Endothelial cell of umbilical vein (primary cell): ENCODE data around the gene FSTL1. TPM values are rescaled to one million over a fixed set of nuclear protein-coding genes. Genes with fewer than 3 reads are reported as not detected.

Experiments used
- BruUV-seq: library from RNA; stranded (reverse); fragments of 400-500 nt; replicated peaks from 2 replicates; lab custom pipeline; 2021; lab: Mats Ljungman, UMichigan
- CTCF ChIA-PET: fragments of 300-600, 350-600 bp; sonication (Branson Sonifier 250); formaldehyde crosslinking; loops from one replicate; lab custom pipeline; 2021; ENCODE audit warnings: antibody characterized with exemption, inconsistent platforms; lab: Charles Lee
- POLR2A ChIA-PET: fragments of 300-600, 350-600 bp; sonication (Branson Sonifier 250); formaldehyde crosslinking; loops from one replicate; lab custom pipeline; 2021; ENCODE audit warnings: antibody characterized with exemption, inconsistent platforms; lab: Charles Lee
- DNase-seq: peaks from one replicate; pipeline ENCODE4 v3.0.0-alpha.2; 2011; ENCODE audit warnings: low read depth, low spot score
- FAIRE-seq: peaks from 2 replicates; lab custom pipeline; 2011; peaks lifted over from hg19 to GRCh38; lab: Jason Lieb, UNC
- H2AFZ ChIP-seq: 2 replicates; pipeline ENCODE4 v1.6.0; 2012; ENCODE audit warnings: low read depth, low read length, control low read depth, inconsistent platforms
- H3K27ac ChIP-seq: 2 replicates; pipeline ENCODE4 v1.5.1; 2011; ENCODE audit warnings: low read depth, mild to moderate bottlenecking, control low read depth, low read length, moderate library complexity; ENCODE audit not compliant: insufficient read depth
- H3K27me3 ChIP-seq, 2 experiments: 2 replicates each; pipeline versions ENCODE4 v1.6.0 to v1.6.1; 2011; ENCODE audit warnings: low read length in 2 of 2, mixed read lengths in 1 of 2; ENCODE audit not compliant: control insufficient read depth in 2 of 2, insufficient read depth in 2 of 2
- H3K36me3 ChIP-seq, 2 experiments: 2 replicates in 1 of 2; 3 replicates in 1 of 2; pipeline ENCODE4 v1.5.1; 2011; ENCODE audit warnings: low read length in 2 of 2, mild to moderate bottlenecking in 1 of 2, moderate library complexity in 1 of 2; ENCODE audit not compliant: control insufficient read depth in 2 of 2, insufficient read depth in 2 of 2; ENCODE audit errors: extremely low read depth in 1 of 2
- H3K4me1 ChIP-seq: 3 replicates; pipeline ENCODE4 v1.5.1; 2011; ENCODE audit warnings: mild to moderate bottlenecking, low read length; ENCODE audit not compliant: control insufficient read depth, insufficient read depth; ENCODE audit errors: extremely low read depth
- H3K4me2 ChIP-seq: 2 replicates; pipeline ENCODE4 v1.6.1; 2011; ENCODE audit warnings: low read length, control low read depth, mixed read lengths; ENCODE audit not compliant: insufficient read depth
- H3K4me3 ChIP-seq, 3 experiments: fragments of 200-600 bp in 1 of 3; sonication (generic), shearing (Covaris generic) in 1 of 3; replicated peaks in 1 of 3; 2 replicates each; pipeline ENCODE4 v1.5.1; 2011 to 2016; ENCODE audit warnings: control low read depth in 3 of 3, low read length in 3 of 3, mild to moderate bottlenecking in 2 of 3, inconsistent platforms in 1 of 3, low read depth in 1 of 3, moderate library complexity in 1 of 3; ENCODE audit not compliant: insufficient read depth in 1 of 3
- H3K79me2 ChIP-seq: 2 replicates; pipeline ENCODE4 v1.6.0; 2012; ENCODE audit warnings: low read length, inconsistent platforms; ENCODE audit not compliant: control insufficient read depth, insufficient read depth
- H3K9ac ChIP-seq: replicated peaks from 2 replicates; pipeline ENCODE3; 2011; ENCODE audit warnings: low read length, control low read depth; ENCODE audit not compliant: insufficient read depth; ENCODE audit errors: extremely low read depth
- H3K9me1 ChIP-seq: replicated peaks from 3 replicates; pipeline ENCODE4 v1.6.0; 2011; ENCODE audit warnings: mild to moderate bottlenecking, low read length; ENCODE audit not compliant: control insufficient read depth, insufficient read depth; ENCODE audit errors: extremely low read depth
- H3K9me3 ChIP-seq: replicated peaks from 2 replicates; pipeline ENCODE4 v1.5.1; 2012; ENCODE audit warnings: low read length, inconsistent platforms; ENCODE audit not compliant: control insufficient read depth, insufficient read depth
- H4K20me1 ChIP-seq: replicated peaks from 2 replicates; pipeline ENCODE3; 2011; ENCODE audit warnings: mild to moderate bottlenecking, low read length; ENCODE audit not compliant: control insufficient read depth, insufficient read depth; ENCODE audit errors: extremely low read depth
- JUN ChIP-seq: IDR thresholded peaks from 2 replicates; pipeline ENCODE4 v1.6.1; 2011; ENCODE audit warnings: borderline replicate concordance, low read depth; ENCODE audit not compliant: insufficient read length, insufficient read depth
- MAX ChIP-seq: IDR thresholded peaks from 2 replicates; pipeline ENCODE4 v1.6.1; 2011; ENCODE audit not compliant: insufficient read depth, insufficient read length
- POLR2A ChIP-seq: IDR thresholded peaks from 2 replicates; pipeline ENCODE4 v1.6.1; 2012; ENCODE audit warnings: low read depth, mild to moderate bottlenecking, control low read depth, low read length
- dilution Hi-C: fragments of 300-500 bp; cut with MboI; formaldehyde crosslinking; loops from one replicate; pipeline ENCODE4 v1.15.0; 2019; ENCODE audit warnings: low sequenced_read_pairs; ENCODE audit not compliant: extremely low pct_ligation_motif_present
- intact Hi-C: fragments of 100-400 bp; cut with micrococcal nuclease; formaldehyde crosslinking; loops from one replicate; pipeline ENCODE4 v1.10.0; 2022
- polyA plus RNA-seq, 4 experiments: library from polyadenylated mRNA; depleted of rRNA in 3 of 4; stranded (reverse) in 3 of 4; unstranded in 1 of 4; fragments of >200 nt; gene quantifications; 2 replicates each; pipeline versions ENCODE4 v1.2.1 to v1.2.3, GENCODE V29; 2011 to 2012; ENCODE audit warnings: missing spikeins in 1 of 4
- total RNA-seq: library from RNA; stranded (reverse); gene quantifications from 2 replicates; pipeline ENCODE4 v1.2.3, GENCODE V29; 2021
- TF ChIP-seq, protein P1 (sequence below), 2 donors: IDR thresholded peaks; 1 replicate in 1 of 2; 2 replicates in 1 of 2; pipeline ENCODE4 v1.5.1; 2011; ENCODE audit warnings: low read length in 2 of 2, mild to moderate bottlenecking in 2 of 2, moderate library complexity in 2 of 2, control low read depth in 1 of 2, inconsistent platforms in 1 of 2, low read depth in 1 of 2; ENCODE audit not compliant: insufficient read depth in 1 of 2; ENCODE audit errors: extremely low read depth in 1 of 2

The FSTL1 gene
- total and polyA plus RNA-seq, 2 donors (not counting 3 experiments of a cell fraction or from before 2014, with no cell fraction given), result 235 to 562 TPM

DNA sequence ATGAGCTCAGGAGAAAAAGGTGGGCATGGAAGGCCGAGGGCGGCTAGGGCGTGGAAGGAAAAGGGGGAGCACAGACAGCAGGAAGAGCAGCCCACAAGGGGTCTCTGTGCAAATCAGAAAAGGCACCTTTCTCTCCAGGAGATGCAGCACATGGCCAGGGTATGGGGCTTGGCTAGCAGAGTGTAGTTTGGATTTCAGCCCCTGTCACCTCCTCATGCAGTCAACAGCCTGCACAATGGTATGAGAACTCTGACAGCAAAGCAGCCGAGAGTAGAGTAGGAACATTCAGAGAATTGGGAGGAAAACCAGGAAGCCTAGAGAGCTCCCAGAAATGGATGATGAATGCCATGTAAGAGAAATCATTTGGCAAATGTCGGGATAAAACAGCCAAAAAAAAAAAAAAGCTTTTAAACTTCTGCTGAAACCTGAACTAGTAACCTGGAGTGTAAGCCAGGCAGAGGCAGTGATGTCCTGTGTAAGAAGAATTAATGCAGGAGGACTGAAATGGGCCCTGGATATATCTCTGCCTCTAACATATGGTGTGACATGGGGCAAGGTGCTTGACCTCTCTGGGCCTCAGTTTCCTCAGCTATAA is 25.7 kb downstream of the FSTL1 start:
- H3K79me2 ChIP-seq, result peaks cover 39% of the 10 kb centered on the region
- no peaks in the 10 kb centered on the region for H4K20me1 ChIP-seq
- H3K36me3 ChIP-seq, result peaks cover 3 to 8% of the 10 kb centered on the region in 2 experiments
- no peak overlapping the region for H3K27ac ChIP-seq
- BruUV-seq, result no TSS peak
- no peaks in the 10 kb centered on the region for H3K27me3 ChIP-seq
- no peak for FAIRE-seq
- no peaks in the 10 kb centered on the region for H3K9me3 ChIP-seq
- no peak overlapping the region for H2AFZ ChIP-seq
- no peaks in the 10 kb centered on the region for H3K9me1 ChIP-seq
- ChIA-PET POLR2A (no interaction called here), CTCF (interaction anchor here (0.6 to 2.3 kb wide), 6 partner anchors 8 to 915 kb away, joined by 3 to 16 read pairs (median 6); no protein-coding TSS in a partner anchor)
- dilution Hi-C loops, result no loop called here
- H3K4me3 ChIP-seq, result no peak overlapping the region
- no peak overlapping the region for H3K4me2 ChIP-seq
- TF ChIP-seq POLR2A (peak; percentile 26), MAX (no peak)
- DNase-seq, result no peak
- peaks cover 16% of the 10 kb centered on the region for H3K4me1 ChIP-seq
- no peak overlapping the region for H3K9ac ChIP-seq
- intact Hi-C loops, result no loop called here

DNA sequence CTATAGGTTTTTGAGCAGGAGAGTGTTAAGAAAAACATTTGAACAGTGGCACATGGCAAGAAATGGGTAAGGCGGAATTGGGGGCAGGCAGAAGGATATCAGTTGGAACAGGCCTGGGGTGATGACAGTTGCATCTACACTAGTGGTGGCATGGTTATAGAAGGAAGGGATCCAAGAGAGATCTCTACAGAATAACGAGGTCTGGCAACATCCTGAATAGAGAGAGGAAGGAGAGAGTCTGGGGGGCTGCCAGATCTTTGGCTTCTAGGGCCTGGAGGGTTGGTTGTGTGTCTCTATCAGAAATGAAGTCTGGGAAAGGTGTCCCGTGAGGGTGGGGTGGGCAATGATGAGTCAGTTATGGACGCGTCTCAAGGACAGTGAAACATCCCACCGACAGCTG is 26.3 kb downstream of the FSTL1 start:
- H2AFZ ChIP-seq, result no peak overlapping the region
- no peaks in the 10 kb centered on the region for H3K9me1 ChIP-seq
- H3K4me1 ChIP-seq, result peaks cover 11% of the 10 kb centered on the region
- H3K4me2 ChIP-seq, result no peak overlapping the region
- TF ChIP-seq, protein P1, sequence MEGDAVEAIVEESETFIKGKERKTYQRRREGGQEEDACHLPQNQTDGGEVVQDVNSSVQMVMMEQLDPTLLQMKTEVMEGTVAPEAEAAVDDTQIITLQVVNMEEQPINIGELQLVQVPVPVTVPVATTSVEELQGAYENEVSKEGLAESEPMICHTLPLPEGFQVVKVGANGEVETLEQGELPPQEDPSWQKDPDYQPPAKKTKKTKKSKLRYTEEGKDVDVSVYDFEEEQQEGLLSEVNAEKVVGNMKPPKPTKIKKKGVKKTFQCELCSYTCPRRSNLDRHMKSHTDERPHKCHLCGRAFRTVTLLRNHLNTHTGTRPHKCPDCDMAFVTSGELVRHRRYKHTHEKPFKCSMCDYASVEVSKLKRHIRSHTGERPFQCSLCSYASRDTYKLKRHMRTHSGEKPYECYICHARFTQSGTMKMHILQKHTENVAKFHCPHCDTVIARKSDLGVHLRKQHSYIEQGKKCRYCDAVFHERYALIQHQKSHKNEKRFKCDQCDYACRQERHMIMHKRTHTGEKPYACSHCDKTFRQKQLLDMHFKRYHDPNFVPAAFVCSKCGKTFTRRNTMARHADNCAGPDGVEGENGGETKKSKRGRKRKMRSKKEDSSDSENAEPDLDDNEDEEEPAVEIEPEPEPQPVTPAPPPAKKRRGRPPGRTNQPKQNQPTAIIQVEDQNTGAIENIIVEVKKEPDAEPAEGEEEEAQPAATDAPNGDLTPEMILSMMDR (IDR thresholded peaks at IDR 0.05; ENCODE audit: extremely low read depth in 1 of 2, insufficient read depth in 1 of 2, low read depth in 1 of 2, low read length in 2 of 2), result no peak
- TF ChIP-seq JUN (no peak), MAX (no peak)
- H3K4me3 ChIP-seq, result no peak overlapping the region
- no TSS peak for BruUV-seq
- ChIA-PET CTCF (interaction anchor here (0.6 to 9.5 kb wide), 6 partner anchors 9 to 916 kb away, joined by 3 to 367 read pairs (median 8); partner anchors contain the start of gene FSTL1), POLR2A (no interaction called here)
- H3K79me2 ChIP-seq, result peaks cover 33% of the 10 kb centered on the region
- FAIRE-seq (no peak), DNase-seq (no peak)
- H3K27me3 ChIP-seq, result no peaks in the 10 kb centered on the region
- H3K36me3 ChIP-seq, result peaks cover 3 to 8% of the 10 kb centered on the region in 2 experiments
- H4K20me1 ChIP-seq, result no peaks in the 10 kb centered on the region
- no peaks in the 10 kb centered on the region for H3K9me3 ChIP-seq
- H3K27ac ChIP-seq, result no peak overlapping the region
- no peak overlapping the region for H3K9ac ChIP-seq
- intact Hi-C loops, result no loop called here
- dilution Hi-C loops, result no loop called here
